K562 (cell line): Measurements from ENCODE around the gene CNTF. TPM values are rescaled to one million over a fixed set of nuclear protein-coding genes. Genes with fewer than 3 reads are reported as not detected.

Experiments
- ARID3B ChIP-seq: fragments of 250-450 bp; sonication (Bioruptor Pico); IDR thresholded peaks from 2 replicates; pipeline ENCODE4 v1.4.0; 2020; ENCODE audit warnings: borderline replicate concordance
- CBX2 ChIP-seq: fragments of 200-600 bp; sonication (generic); IDR thresholded peaks from one replicate; pipeline ENCODE4 v1.6.1; 2012; ENCODE audit warnings: mild to moderate bottlenecking, low read length, inconsistent platforms; ENCODE audit not compliant: insufficient read depth, poor library complexity, severe bottlenecking
- ESRRA ChIP-seq: fragments of 450-650 bp; IDR thresholded peaks from 2 replicates; pipeline ENCODE4 v1.6.1; 2014; ENCODE audit warnings: low read depth, mild to moderate bottlenecking, moderate library complexity, borderline replicate concordance
- GABPB1 ChIP-seq: sonication (generic); formaldehyde crosslinking; IDR thresholded peaks from 2 replicates; pipeline ENCODE4 v1.8.0; 2022; ENCODE audit warnings: mild to moderate bottlenecking, missing genetic modification reagents
- HOMEZ ChIP-seq: fragments of 250-450 bp; sonication (Bioruptor Pico); IDR thresholded peaks from 2 replicates; pipeline ENCODE4 v1.4.0; 2020; ENCODE audit warnings: mild to moderate bottlenecking, moderate library complexity
- NRF1 ChIP-seq, 2 experiments: fragments of 450-650 bp; IDR thresholded peaks in 1 of 2; conservative IDR thresholded peaks in 1 of 2; 2 replicates each; pipeline ENCODE4 v1.6.1; 2014; ENCODE audit warnings: mild to moderate bottlenecking in 2 of 2
- RFX7 ChIP-seq: fragments of 250-450 bp; sonication (Bioruptor Pico); IDR thresholded peaks from 2 replicates; pipeline ENCODE4 v1.5.1; 2021; ENCODE audit warnings: mild to moderate bottlenecking
- SRSF1 ChIP-seq: fragments of 200-400 bp; formaldehyde crosslinking; IDR thresholded peaks from 2 replicates; pipeline ENCODE4 v1.6.1; 2017; ENCODE audit warnings: mild to moderate bottlenecking, low read depth, low read length, moderate library complexity
- TCF7L2 ChIP-seq: fragments of 150-350 bp; IDR thresholded peaks from 2 replicates; pipeline ENCODE4 v1.6.1; 2016; ENCODE audit warnings: low read depth, mild to moderate bottlenecking, low read length, moderate library complexity
- TFAM ChIP-seq: fragments of 250-450 bp; sonication (Bioruptor Pico); conservative IDR thresholded peaks from 2 replicates; pipeline ENCODE4 v1.5.0; 2021; ENCODE audit warnings: mild to moderate bottlenecking, moderate library complexity
- ZC3H11A ChIP-seq: IDR thresholded peaks from 2 replicates; pipeline ENCODE4 v1.6.1; 2012; ENCODE audit warnings: low read depth, low read length, improper control_type of control experiment
- ZNF318 ChIP-seq, 2 experiments: fragments of 450-650 bp; IDR thresholded peaks; 2 replicates each; pipeline ENCODE4 v1.6.1; 2016; ENCODE audit warnings: mild to moderate bottlenecking in 2 of 2, borderline replicate concordance in 1 of 2, low read depth in 1 of 2, moderate library complexity in 1 of 2
- polyA plus RNA-seq, 8 experiments: library from polyadenylated mRNA; depleted of rRNA in 4 of 8; stranded (reverse) in 5 of 8; unstranded in 3 of 8; fragments of >200 nt; fragmentation: Nextera tagmentation in 2 of 8; fragmentation: Illumina TruSeq in 1 of 8; extraction: Ambion mirVana in 2 of 8; extraction: Trizol in 1 of 8; gene quantifications; 2 replicates each; pipeline versions ENCODE4 v1.2.1 to v1.2.3, GENCODE V29; 2011 to 2014; ENCODE audit warnings: inconsistent platforms in 1 of 8, missing spikeins in 1 of 8
- total RNA-seq, 7 experiments: library from RNA; depleted of rRNA in 6 of 7; stranded (reverse); fragments of >200 nt in 6 of 7; fragmentation: Illumina TruSeq in 2 of 7; extraction: Trizol in 2 of 7; gene quantifications; 2 replicates each; pipeline versions ENCODE4 v1.2.1 to v1.2.3, GENCODE V29; 2011 to 2021; ENCODE audit warnings: low replicate concordance in 1 of 7

The CNTF gene
- total and polyA plus RNA-seq, 9 of the 15 experiments (the other 6 are each of a cell fraction or from before 2014, with no cell fraction given): 0.17 to 5.0 (median 2.3) TPM

- peak in 1 of 2 experiments; percentile 72; a peak in 1 of 4 replicates for TF ChIP-seq ZNF318 (IDR thresholded peaks at IDR 0.05; ENCODE audit: borderline replicate concordance in 1 of 2, low read depth in 1 of 2)
- TF ChIP-seq GABPB1: peak; percentile 90
- TF ChIP-seq RFX7 (CRISPR knock-in tag): no peak
- no peak for TF ChIP-seq TFAM
- TF ChIP-seq TCF7L2: no peak
- 0 out of 4 replicates have a peak, but pooled peaks of 1 of the 2 experiments have one; percentile 24 for TF ChIP-seq NRF1 (conservative IDR thresholded peaks at IDR 0.05 in 1 of 2, IDR thresholded peaks at IDR 0.05 in 1 of 2)
- no peak for TF ChIP-seq ARID3B (CRISPR knock-in tag)
- no peak for TF ChIP-seq ZC3H11A
- TF ChIP-seq SRSF1: 0 out of 2 replicates have a peak, but pooled peaks have one; percentile 69
- TF ChIP-seq CBX2: no peak
- TF ChIP-seq ESRRA: peak; percentile 74; the same call in 1 of the 2 replicates
- TF ChIP-seq HOMEZ (CRISPR knock-in tag): no peak
Measured at GRCh38 chr11:58579192-58580129, 43.0 kb upstream of the CNTF start (continued).
